BE2C (cell line): ENCODE measurements around the gene COL18A1.

Experiments used
- DNase-seq: peaks from one replicate; pipeline ENCODE4 v3.0.0-alpha.2; 2020
- H3K27me3 ChIP-seq: fragments of 250-450 bp; sonication (Bioruptor Pico); 2 replicates; pipeline ENCODE4 v1.5.1; 2020; ENCODE audit warnings: mild to moderate bottlenecking
- H3K36me3 ChIP-seq: fragments of 250-450 bp; sonication (Bioruptor Pico); 2 replicates; pipeline ENCODE4 v1.5.1; 2020; ENCODE audit warnings: mild to moderate bottlenecking
- H3K4me1 ChIP-seq: fragments of 250-450 bp; sonication (Bioruptor Pico); 2 replicates; pipeline ENCODE4 v1.5.1; 2020
- H3K4me3 ChIP-seq: 2 replicates; pipeline ENCODE4 v1.5.1; 2011; ENCODE audit warnings: low read depth, low read length
- H3K9me3 ChIP-seq: fragments of 250-450 bp; sonication (Bioruptor Pico); 2 replicates; pipeline ENCODE4 v1.5.1; 2020
- CTCF ChIP-seq: IDR thresholded peaks from 2 replicates; pipeline ENCODE4 v1.5.1; 2012; ENCODE audit warnings: mild to moderate bottlenecking, low read depth, low read length

Gene COL18A1

GRCh38 chr21:45514311-45515021 is 109.5 kb downstream of the COL18A1 start:
- TF ChIP-seq CTCF = no peak
- peak; percentile 9 for DNase-seq
- H3K36me3 ChIP-seq = peaks cover 52% of the 10 kb centered on the region
- no peaks in the 10 kb centered on the region for H3K9me3 ChIP-seq
- H3K4me3 ChIP-seq = no peak overlapping the region
- no peaks in the 10 kb centered on the region; the same call in 1 of the 2 replicates for H3K27me3 ChIP-seq
- no peaks in the 10 kb centered on the region for H3K4me1 ChIP-seq

GRCh38 chr21:45515241-45516061 is 110.5 kb downstream of the COL18A1 start:
- peaks cover 2% of the 10 kb centered on the region; the same call in 1 of the 2 replicates for H3K9me3 ChIP-seq
- no peaks in the 10 kb centered on the region for H3K27me3 ChIP-seq
- H3K36me3 ChIP-seq = peaks cover 61% of the 10 kb centered on the region
- no peak overlapping the region for H3K4me3 ChIP-seq
- peak; percentile 9 for DNase-seq
- TF ChIP-seq CTCF = no peak
- no peaks in the 10 kb centered on the region for H3K4me1 ChIP-seq

- Histone ChIP-seq H3K36me3 (peaks cover 69% of the 10 kb centered on the region), H3K9me3 (peaks cover 4% of the 10 kb centered on the region; the same call in 1 of the 2 replicates), H3K4me1 (no peaks in the 10 kb centered on the region), H3K27me3 (no peaks in the 10 kb centered on the region), H3K4me3 (no peak overlapping the region)
- DNase-seq = peak; percentile 7
- TF ChIP-seq CTCF = no peak
Observed at GRCh38 chr21:45516071-45516670, 111.2 kb downstream of the COL18A1 start.

DNA sequence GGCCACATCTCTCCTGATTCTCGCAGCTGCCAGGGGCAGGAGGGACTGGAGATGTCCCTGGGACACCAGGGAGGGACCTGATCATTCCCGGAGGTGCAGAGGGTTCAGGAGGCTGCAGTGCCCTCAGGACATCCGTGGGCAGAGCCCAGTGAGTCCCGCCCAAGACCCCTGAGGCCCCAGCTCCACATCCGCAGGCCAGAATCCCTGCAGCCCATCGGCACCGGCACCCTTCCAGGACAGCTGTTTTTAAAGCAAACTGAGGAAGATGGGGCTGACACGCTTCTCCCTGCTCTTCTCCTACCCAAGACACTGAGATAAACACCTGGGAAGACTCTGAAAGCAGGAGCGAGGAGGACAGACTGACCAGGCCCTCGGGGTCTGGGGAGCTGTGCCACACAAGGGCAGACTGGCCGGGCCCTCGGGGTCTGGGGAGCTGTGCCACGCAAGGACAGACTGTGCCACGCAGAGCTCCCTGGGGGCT is 111.7 kb downstream of the COL18A1 start:
- H3K4me3 ChIP-seq = no peak overlapping the region
- TF ChIP-seq CTCF = no peak
- H3K4me1 ChIP-seq = no peaks in the 10 kb centered on the region
- peaks cover 73% of the 10 kb centered on the region for H3K36me3 ChIP-seq
- peak; percentile 4 for DNase-seq
- no peaks in the 10 kb centered on the region for H3K27me3 ChIP-seq
- peaks cover 4% of the 10 kb centered on the region; the same call in 1 of the 2 replicates for H3K9me3 ChIP-seq

- DNase-seq = no peak
Observed at GRCh38 chr21:45517249-45518065, 112.5 kb downstream of the COL18A1 start.

More at GRCh38 chr21:45517249-45518065, 112.5 kb downstream of the COL18A1 start:
- H3K4me1 ChIP-seq = no peaks in the 10 kb centered on the region
- no peak for TF ChIP-seq CTCF
- no peaks in the 10 kb centered on the region for H3K27me3 ChIP-seq
- H3K4me3 ChIP-seq = no peak overlapping the region
- H3K9me3 ChIP-seq = peaks cover 4% of the 10 kb centered on the region; the same call in 1 of the 2 replicates
- peaks cover 79% of the 10 kb centered on the region for H3K36me3 ChIP-seq
